Epithelial cell of proximal tubule (primary cell): ENCODE measurements around the gene ARMS2. TPM values are rescaled to one million over a fixed set of nuclear protein-coding genes. Genes with fewer than 3 reads are reported as not detected.

ENCODE experiments used
- DNase-seq: peaks from one replicate; pipeline ENCODE4 v3.0.0-alpha.2; 2011; ENCODE audit warnings: low read depth
- H3K4me3 ChIP-seq: 2 replicates; pipeline ENCODE4 v1.5.1; 2011; ENCODE audit warnings: low read depth, mild to moderate bottlenecking, low read length
- total RNA-seq: library from RNA; depleted of rRNA; stranded (reverse); fragments of >200 nt; gene quantifications from 2 replicates; pipeline ENCODE4 v1.2.3, GENCODE V29; 2015
- TF ChIP-seq, protein P1 (sequence below): conservative IDR thresholded peaks from 2 replicates; pipeline ENCODE4 v1.5.1; 2012; ENCODE audit warnings: low read depth, mild to moderate bottlenecking, low read length

ARMS2 gene
- total RNA-seq, 1 donor from 2014 or later: not detected

- no peak overlapping the region for H3K4me3 ChIP-seq
- DNase-seq: no peak
- TF ChIP-seq, protein P1, sequence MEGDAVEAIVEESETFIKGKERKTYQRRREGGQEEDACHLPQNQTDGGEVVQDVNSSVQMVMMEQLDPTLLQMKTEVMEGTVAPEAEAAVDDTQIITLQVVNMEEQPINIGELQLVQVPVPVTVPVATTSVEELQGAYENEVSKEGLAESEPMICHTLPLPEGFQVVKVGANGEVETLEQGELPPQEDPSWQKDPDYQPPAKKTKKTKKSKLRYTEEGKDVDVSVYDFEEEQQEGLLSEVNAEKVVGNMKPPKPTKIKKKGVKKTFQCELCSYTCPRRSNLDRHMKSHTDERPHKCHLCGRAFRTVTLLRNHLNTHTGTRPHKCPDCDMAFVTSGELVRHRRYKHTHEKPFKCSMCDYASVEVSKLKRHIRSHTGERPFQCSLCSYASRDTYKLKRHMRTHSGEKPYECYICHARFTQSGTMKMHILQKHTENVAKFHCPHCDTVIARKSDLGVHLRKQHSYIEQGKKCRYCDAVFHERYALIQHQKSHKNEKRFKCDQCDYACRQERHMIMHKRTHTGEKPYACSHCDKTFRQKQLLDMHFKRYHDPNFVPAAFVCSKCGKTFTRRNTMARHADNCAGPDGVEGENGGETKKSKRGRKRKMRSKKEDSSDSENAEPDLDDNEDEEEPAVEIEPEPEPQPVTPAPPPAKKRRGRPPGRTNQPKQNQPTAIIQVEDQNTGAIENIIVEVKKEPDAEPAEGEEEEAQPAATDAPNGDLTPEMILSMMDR: no peak
Observed at GRCh38 chr10:122449153-122449552, 5.3 kb upstream of the ARMS2 start.

DNA sequence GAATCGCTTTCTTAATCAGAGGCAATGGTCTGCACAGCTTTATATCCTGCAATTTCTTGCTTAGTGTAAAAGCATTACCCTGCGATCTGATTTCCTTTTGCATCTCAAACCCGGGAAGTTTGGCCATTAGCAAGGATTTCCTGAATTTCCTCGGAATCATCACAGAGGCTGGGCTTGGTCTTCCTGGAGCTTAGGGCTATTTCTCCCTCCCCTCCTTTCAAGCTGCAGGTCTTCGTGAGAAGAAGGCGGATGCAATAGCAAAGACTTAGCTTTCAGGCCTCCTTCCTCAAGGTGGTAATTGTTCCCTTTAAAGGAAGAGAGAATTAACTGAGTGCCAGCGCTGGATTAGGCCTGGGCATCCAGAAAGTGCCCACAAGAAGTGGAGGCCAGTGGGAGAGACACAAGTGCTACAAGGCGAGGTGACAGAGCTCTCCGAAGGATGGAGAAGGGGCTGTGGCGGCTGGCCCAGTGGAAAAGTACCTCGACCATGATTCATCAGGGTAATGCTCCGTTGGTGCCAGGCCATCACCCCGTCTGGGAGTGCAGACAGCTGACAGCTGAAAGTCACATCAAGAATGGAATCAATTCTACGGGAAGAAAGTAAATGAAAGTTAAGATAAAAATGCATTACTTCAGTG is 4.0 kb upstream of the ARMS2 start:
- TF ChIP-seq, protein P1: no peak
- no peak overlapping the region for H3K4me3 ChIP-seq
- DNase-seq: no peak

- H3K4me3 ChIP-seq: no peak overlapping the region
- DNase-seq: no peak
- TF ChIP-seq, protein P1: no peak
Observed at GRCh38 chr10:122454071-122454470, 382 bp upstream of the ARMS2 start.

DNA sequence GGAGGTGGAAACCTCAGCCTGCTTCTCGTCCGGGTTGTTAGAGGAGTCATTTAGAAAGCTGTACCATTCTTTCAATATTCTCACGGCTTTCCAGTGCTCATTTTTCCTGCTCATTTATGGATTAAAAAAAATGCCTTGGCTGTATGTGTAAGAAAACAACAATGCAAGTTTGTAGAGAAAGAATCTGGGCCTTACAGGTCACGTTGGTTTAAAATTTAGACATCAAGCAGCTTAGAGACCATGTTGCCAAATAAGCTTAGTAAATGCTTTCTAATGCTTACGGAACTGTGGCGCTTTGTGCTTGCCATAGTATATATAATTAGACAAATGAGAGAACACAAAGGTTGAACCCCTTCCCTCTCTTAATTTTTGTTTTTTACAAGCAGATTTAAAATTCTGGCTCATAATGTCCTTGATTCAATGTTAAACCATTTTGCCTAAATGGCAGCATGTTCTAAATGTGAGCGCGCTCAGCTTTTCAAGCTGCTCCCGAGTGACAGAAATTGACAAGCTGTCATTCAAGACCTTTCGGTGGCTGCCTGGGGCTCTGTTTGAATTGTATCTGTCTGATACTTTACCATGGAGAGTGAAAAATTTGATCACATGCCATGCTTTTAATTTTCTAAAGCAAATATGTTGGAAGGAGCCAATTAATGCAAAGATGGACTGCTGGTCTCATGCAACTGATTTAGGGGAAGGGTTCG is 1.1 kb downstream of the ARMS2 start:
- TF ChIP-seq, protein P1: no peak
- no peak for DNase-seq
- no peak overlapping the region for H3K4me3 ChIP-seq

DNA sequence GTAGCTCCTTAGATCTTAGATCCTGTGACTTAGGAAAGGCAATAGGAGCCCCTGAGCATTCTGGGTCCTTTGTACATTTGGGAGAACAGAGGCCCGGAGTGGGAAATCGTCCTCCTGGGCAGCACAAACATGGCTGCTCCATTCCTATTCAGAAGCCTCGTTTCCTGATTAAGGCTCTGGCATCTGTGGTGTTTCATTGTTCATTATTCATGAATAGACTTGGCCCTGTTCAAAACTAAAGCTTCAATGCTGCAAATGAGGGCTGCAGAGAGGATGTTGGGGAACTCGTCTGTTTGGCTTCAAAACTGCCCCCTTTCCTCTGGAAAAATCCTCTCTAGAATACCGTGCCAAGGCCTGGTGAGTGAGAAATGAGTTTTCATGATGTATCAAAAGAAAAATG is 3.5 kb downstream of the ARMS2 start:
- H3K4me3 ChIP-seq: no peak overlapping the region
- DNase-seq: no peak
- TF ChIP-seq, protein P1: no peak

DNA sequence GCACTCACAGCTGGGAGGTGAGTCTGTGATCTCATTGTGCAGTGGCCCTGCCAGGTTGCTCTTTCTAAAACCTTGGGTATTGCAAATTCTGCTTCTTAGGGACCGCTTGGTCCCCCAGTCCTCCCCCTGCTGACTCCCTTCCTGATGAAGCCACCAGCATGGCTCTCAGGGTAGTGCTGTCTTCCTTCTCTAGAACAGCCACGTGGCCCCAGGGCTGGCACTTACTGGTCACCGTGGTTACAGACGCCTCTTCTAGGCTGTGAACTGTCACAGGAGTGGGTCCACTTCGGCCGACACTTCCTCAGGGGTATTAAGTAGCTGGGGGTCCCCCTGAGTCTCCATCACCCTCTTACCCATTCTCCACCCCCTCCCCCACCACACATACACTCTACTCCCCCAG is 4.2 kb downstream of the ARMS2 start:
- H3K4me3 ChIP-seq: no peak overlapping the region
- no peak for DNase-seq
- TF ChIP-seq, protein P1: no peak

- DNase-seq: no peak
- H3K4me3 ChIP-seq: no peak overlapping the region
- TF ChIP-seq, protein P1: no peak
Observed at GRCh38 chr10:122459561-122460273, 5.3 kb downstream of the ARMS2 start.
